Ovary (tissue), 9 donors: ENCODE measurements around the gene FAM124B. TPM values are rescaled to one million over a fixed set of nuclear protein-coding genes. Genes with fewer than 3 reads are reported as not detected.

Experiments
- DNase-seq, 5 donors: peaks; one replicate each; pipeline ENCODE4 v3.0.0-alpha.2; 2019 to 2020
- H3K27ac ChIP-seq, 2 donors: fragments of 200-600 bp; one replicate each; pipeline versions ENCODE4 v1.5.1 to v1.8.0; 2019 to 2022
- H3K27me3 ChIP-seq: fragments of 200-600 bp; one replicate; pipeline ENCODE4 v1.8.0; 2022
- H3K36me3 ChIP-seq: fragments of 200-600 bp; sonication (generic); one replicate; pipeline ENCODE4 v1.5.1; 2019
- H3K4me1 ChIP-seq: one replicate; pipeline ENCODE4 v1.8.1; 2013; ENCODE audit warnings: mild to moderate bottlenecking, moderate library complexity; ENCODE audit not compliant: insufficient read depth
- H3K4me3 ChIP-seq: fragments of 200-600 bp; sonication (generic); one replicate; pipeline ENCODE4 v1.5.1; 2017
- H3K9me3 ChIP-seq, 2 donors: fragments of 200-600 bp in 1 of 2; sonication (generic) in 1 of 2; one replicate each; pipeline versions ENCODE4 v1.5.1 to v1.8.1; 2013 to 2019; ENCODE audit warnings: mild to moderate bottlenecking in 1 of 2, moderate library complexity in 1 of 2
- EP300 ChIP-seq: sonication (generic); formaldehyde crosslinking; IDR thresholded peaks from one replicate; pipeline ENCODE4 v1.6.1; 2017; ENCODE audit warnings: antibody characterized with exemption
- POLR2A ChIP-seq: fragments of 450-650 bp; IDR thresholded peaks from one replicate; pipeline ENCODE4 v1.6.1; 2017; ENCODE audit warnings: antibody characterized with exemption, mild to moderate bottlenecking, moderate library complexity
- WGBS, 3 donors: extraction: QIAGEN DNeasy Blood & Tissue Kit in 1 of 3; methylation state at CpG; one replicate each; pipeline versions ENCODE4 v1.1.5 to v1.1.7; 2013 to 2017; 5-methylcytosine and 5-hydroxymethylcytosine counted together
- intact Hi-C, 4 donors: fragments of 100-400 bp; cut with DNase I; formaldehyde crosslinking; loops; one replicate each; pipeline versions ENCODE4 v1.11.0 to v1.15.1; 2022 to 2023
- polyA plus RNA-seq, 2 donors: library from polyadenylated mRNA; stranded (reverse); fragments of 200-250 nt in 1 of 2; fragments of 350-450 nt in 1 of 2; fragmentation: Illumina TruSeq in 1 of 2; extraction: RNeasy Lipid Tissue Mini Kit (QIAGEN cat#74804) in 1 of 2; gene quantifications; one replicate each; pipeline ENCODE4 v1.2.3, GENCODE V29; 2013 to 2014
- total RNA-seq, 7 donors: library from RNA; depleted of rRNA in 2 of 7; stranded (reverse); fragments of >200 nt in 2 of 7; fragmentation: NEBNext Ultra II Directional in 3 of 7; extraction: Animal tissue kit (Norgen Biotek cat#: 25700) in 3 of 7; gene quantifications; one replicate each; pipeline versions ENCODE4 v1.1.0 to v1.2.4, GENCODE V29; 2016 to 2023
- TF ChIP-seq, protein P1 (sequence below), 3 donors: fragments of 450-650 bp in 2 of 3; fragments of 200-600 bp in 1 of 3; IDR thresholded peaks; one replicate each; pipeline versions ENCODE4 v1.5.1 to v1.8.0; 2016 to 2022; ENCODE audit warnings: antibody characterized with exemption in 3 of 3, mild to moderate bottlenecking in 1 of 3
- donor health status: DM: no; HTN: no; CAD: no; lungs with moderate emphysema.
- donor health status: DM: no; HTN: no; CAD: no.
- donor health status: Bipolar disorder and iron deficiency.
- donor health status: DM: yes; HTN: yes; CAD: no.
- donor health status: DM: no; HTN: no; CAD: no.
- donor health status: DM: yes; HTN: yes; CAD: no.

The FAM124B gene
- total and polyA plus RNA-seq, 9 donors: 0.11 to 3.0 (median 1.1) TPM

DNA sequence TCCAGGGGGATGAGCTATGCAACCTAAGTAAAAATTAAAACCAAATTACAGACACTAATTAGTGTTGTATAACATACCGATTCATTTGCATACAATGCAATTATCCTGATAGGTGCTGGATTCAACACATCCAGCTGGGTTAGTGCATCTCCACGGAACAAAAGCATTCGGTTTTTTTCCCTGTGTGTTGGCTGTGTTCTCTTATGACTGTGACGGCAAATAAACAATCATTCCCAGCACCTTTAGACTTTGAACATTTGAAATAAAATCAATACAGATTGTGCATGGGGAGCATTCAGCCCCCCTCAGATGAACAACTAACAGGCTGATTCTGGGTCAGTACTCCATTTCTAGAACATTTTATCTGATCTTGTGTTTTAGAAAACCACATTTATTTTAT lies 22.7 kb downstream of the FAM124B start:
- Histone ChIP-seq H3K27ac (no peak overlapping the region), H3K9me3 (no peaks in the 10 kb centered on the region), H3K36me3 (no peaks in the 10 kb centered on the region), H3K27me3 (no peaks in the 10 kb centered on the region), H3K4me3 (no peak overlapping the region), H3K4me1 (no peaks in the 10 kb centered on the region)
- no peak for DNase-seq
- intact Hi-C loops: no loop called here
- 71 to 90% (median 84%) methylated on average over 4 of the region's 4 CpGs for WGBS, 3 donors
- no peak for TF ChIP-seq EP300
- TF ChIP-seq, protein P1, sequence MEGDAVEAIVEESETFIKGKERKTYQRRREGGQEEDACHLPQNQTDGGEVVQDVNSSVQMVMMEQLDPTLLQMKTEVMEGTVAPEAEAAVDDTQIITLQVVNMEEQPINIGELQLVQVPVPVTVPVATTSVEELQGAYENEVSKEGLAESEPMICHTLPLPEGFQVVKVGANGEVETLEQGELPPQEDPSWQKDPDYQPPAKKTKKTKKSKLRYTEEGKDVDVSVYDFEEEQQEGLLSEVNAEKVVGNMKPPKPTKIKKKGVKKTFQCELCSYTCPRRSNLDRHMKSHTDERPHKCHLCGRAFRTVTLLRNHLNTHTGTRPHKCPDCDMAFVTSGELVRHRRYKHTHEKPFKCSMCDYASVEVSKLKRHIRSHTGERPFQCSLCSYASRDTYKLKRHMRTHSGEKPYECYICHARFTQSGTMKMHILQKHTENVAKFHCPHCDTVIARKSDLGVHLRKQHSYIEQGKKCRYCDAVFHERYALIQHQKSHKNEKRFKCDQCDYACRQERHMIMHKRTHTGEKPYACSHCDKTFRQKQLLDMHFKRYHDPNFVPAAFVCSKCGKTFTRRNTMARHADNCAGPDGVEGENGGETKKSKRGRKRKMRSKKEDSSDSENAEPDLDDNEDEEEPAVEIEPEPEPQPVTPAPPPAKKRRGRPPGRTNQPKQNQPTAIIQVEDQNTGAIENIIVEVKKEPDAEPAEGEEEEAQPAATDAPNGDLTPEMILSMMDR (IDR thresholded peaks at IDR 0.05): no peak
- no peak for TF ChIP-seq POLR2A

GRCh38 chr2:224378701-224379097 lies 23.2 kb downstream of the FAM124B start:
- 92 to 93% (median 93%) methylated on average over 1 of the region's 1 CpG for WGBS, 3 donors
- Histone ChIP-seq H3K36me3 (no peaks in the 10 kb centered on the region), H3K4me3 (no peak overlapping the region), H3K9me3 (no peaks in the 10 kb centered on the region), H3K4me1 (no peaks in the 10 kb centered on the region), H3K27me3 (no peaks in the 10 kb centered on the region), H3K27ac (no peak overlapping the region)
- DNase-seq: no peak
- intact Hi-C loops: no loop called here
- no peak for TF ChIP-seq POLR2A
- TF ChIP-seq EP300: no peak
- TF ChIP-seq, protein P1 (IDR thresholded peaks at IDR 0.05): no peak

GRCh38 chr2:224377751-224378700 lies 23.9 kb downstream of the FAM124B start:
- Histone ChIP-seq H3K27ac (no peak overlapping the region), H3K4me3 (no peak overlapping the region), H3K4me1 (no peaks in the 10 kb centered on the region), H3K9me3 (no peaks in the 10 kb centered on the region), H3K36me3 (no peaks in the 10 kb centered on the region), H3K27me3 (no peaks in the 10 kb centered on the region)
- TF ChIP-seq, protein P1 (IDR thresholded peaks at IDR 0.05): no peak
- no peak for TF ChIP-seq EP300
- intact Hi-C loops: no loop called here
- DNase-seq: no peak
- 72 to 82% (median 80%) methylated on average over 6 of the region's 6 CpGs for whole genome bisulfite sequencing, 3 donors

DNA sequence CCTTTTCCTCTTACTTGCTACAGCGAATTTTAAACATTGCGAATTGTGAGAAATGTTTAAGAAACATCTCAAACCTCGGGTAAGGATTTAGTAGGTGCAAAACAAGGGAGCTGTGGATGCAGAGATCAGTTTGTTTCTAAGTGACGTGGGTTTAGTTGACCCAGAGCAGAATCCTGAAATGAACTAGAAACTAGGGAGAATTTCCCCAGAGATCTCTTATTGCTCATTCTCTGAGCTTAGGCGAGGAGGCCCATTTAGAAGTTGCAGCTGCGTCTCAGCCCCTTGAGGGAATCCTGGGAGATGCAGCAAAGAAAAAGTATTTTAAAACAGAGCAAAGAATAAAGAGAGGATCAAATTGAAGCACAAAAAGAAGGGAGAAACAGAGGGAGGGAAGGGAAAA lies 29.3 kb downstream of the FAM124B start:
- Histone ChIP-seq H3K27ac (no peak overlapping the region), H3K27me3 (no peaks in the 10 kb centered on the region), H3K4me3 (no peak overlapping the region), H3K4me1 (no peaks in the 10 kb centered on the region), H3K36me3 (no peaks in the 10 kb centered on the region), H3K9me3 (no peaks in the 10 kb centered on the region)
- WGBS, 3 donors: 74 to 80% (median 75%) methylated on average over 6 of the region's 6 CpGs
- no peak for TF ChIP-seq POLR2A
- TF ChIP-seq EP300: no peak
- TF ChIP-seq, protein P1 (IDR thresholded peaks at IDR 0.05): no peak
- intact Hi-C loops: no loop called here
- DNase-seq: no peak
